GM23248 (cell line): ENCODE measurements around the gene DENND5A.

Source experiments
- EZH2 ChIP-seq: fragments of 200-600 bp; sonication (generic); IDR thresholded peaks from 2 replicates; pipeline ENCODE4 v1.6.1; 2018; ENCODE audit warnings: antibody characterized with exemption, mild to moderate bottlenecking; ENCODE audit not compliant: insufficient read depth, poor library complexity, severe bottlenecking
- EZH2phosphoT487 ChIP-seq: fragments of 200-600 bp; sonication (generic); IDR thresholded peaks from 2 replicates; pipeline ENCODE4 v1.6.1; 2018; ENCODE audit warnings: antibody characterized with exemption, moderate library complexity, mild to moderate bottlenecking, low read depth; ENCODE audit not compliant: insufficient read depth

- TF ChIP-seq EZH2 = no peak
- TF ChIP-seq EZH2phosphoT487 = no peak
Measured at GRCh38 chr11:9180784-9181183, 84.4 kb downstream of the DENND5A start.
